Mesendoderm (in vitro differentiated cells): ENCODE measurements around the gene ZNHIT1.
"Not testable (repeated sequence)": the region's sequence is repeated elsewhere in the genome, so short reads cannot be mapped to it uniquely, and the experiment has no call there.

Experiments used
- DNase-seq: peaks from one replicate; pipeline ENCODE4 v3.0.0; 2013
- H2AK5ac ChIP-seq: 2 replicates; pipeline ENCODE4 v1.6.1; 2013; ENCODE audit warnings: low read length, inconsistent platforms
- H2BK120ac ChIP-seq: 2 replicates; pipeline ENCODE4 v1.6.1; 2013; ENCODE audit warnings: low read depth, mild to moderate bottlenecking, low read length, moderate library complexity, mixed read lengths
- H2BK15ac ChIP-seq: replicated peaks from 2 replicates; pipeline ENCODE4 v1.6.1; 2013; ENCODE audit warnings: low read depth, mild to moderate bottlenecking, moderate library complexity
- H2BK5ac ChIP-seq: 2 replicates; pipeline ENCODE4 v1.6.1; 2013; ENCODE audit warnings: low read length, inconsistent platforms
- H3K18ac ChIP-seq: 2 replicates; pipeline ENCODE4 v1.6.1; 2013; ENCODE audit warnings: mild to moderate bottlenecking, low read length, mixed read lengths
- H3K23ac ChIP-seq: one replicate; pipeline ENCODE4 v1.6.1; 2013; ENCODE audit warnings: low read length
- H3K27ac ChIP-seq: 2 replicates; pipeline ENCODE4 v1.5.1; 2013; ENCODE audit warnings: low read depth, mild to moderate bottlenecking, inconsistent platforms, low read length, moderate library complexity
- H3K27me3 ChIP-seq: 2 replicates; pipeline ENCODE4 v1.6.1; 2013; ENCODE audit warnings: low read length, control low read depth, mild to moderate bottlenecking, inconsistent platforms; ENCODE audit not compliant: insufficient read depth, poor library complexity
- H3K36me3 ChIP-seq: 2 replicates; pipeline ENCODE4 v1.6.1; 2013; ENCODE audit warnings: low read length, inconsistent platforms; ENCODE audit not compliant: control insufficient read depth, insufficient read depth
- H3K4ac ChIP-seq: one replicate; pipeline ENCODE4 v1.6.1; 2013; ENCODE audit warnings: low read depth, mild to moderate bottlenecking, low read length, moderate library complexity
- H3K4me1 ChIP-seq: 2 replicates; pipeline ENCODE4 v1.6.1; 2013; ENCODE audit warnings: low read depth, low read length, inconsistent platforms; ENCODE audit not compliant: control insufficient read depth
- H3K4me2 ChIP-seq: 2 replicates; pipeline ENCODE4 v1.6.1; 2013; ENCODE audit warnings: low read length
- H3K4me3 ChIP-seq: 2 replicates; pipeline ENCODE4 v1.5.1; 2013; ENCODE audit warnings: mild to moderate bottlenecking, low read length
- H3K56ac ChIP-seq: one replicate; pipeline ENCODE4 v1.6.1; 2013; ENCODE audit warnings: low read length
- H3K79me1 ChIP-seq: 2 replicates; pipeline ENCODE4 v1.6.1; 2013; ENCODE audit warnings: low read length, inconsistent platforms
- H3K79me2 ChIP-seq: 2 replicates; pipeline ENCODE4 v1.6.1; 2013; ENCODE audit warnings: mild to moderate bottlenecking, low read length; ENCODE audit not compliant: control insufficient read depth, insufficient read depth
- H3K9ac ChIP-seq: 2 replicates; pipeline ENCODE4 v1.6.1; 2013; ENCODE audit warnings: low read length, inconsistent platforms
- H4K5ac ChIP-seq: one replicate; pipeline ENCODE4 v1.6.1; 2013; ENCODE audit warnings: low read length
- H4K8ac ChIP-seq: one replicate; pipeline ENCODE4 v1.6.1; 2013; ENCODE audit warnings: low read depth, mild to moderate bottlenecking, control low read depth, low read length, moderate library complexity
- WGBS: extraction: QIAGEN DNeasy Blood & Tissue Kit; methylation state at CpG from one replicate; pipeline ENCODE4 v1.1.7; 2013; ENCODE audit warnings: low lambda C conversion rate, missing lambda C conversion rate; ENCODE audit not compliant: insufficient coverage; ENCODE audit errors: extremely low coverage; 5-methylcytosine and 5-hydroxymethylcytosine counted together

ZNHIT1 gene

GRCh38 chr7:101202603-101202918 is 15.4 kb upstream of the ZNHIT1 start:
- H3K27me3 ChIP-seq: no peaks in the 10 kb centered on the region
- no peak overlapping the region for H3K23ac ChIP-seq
- no peak overlapping the region for H4K5ac ChIP-seq
- H2BK120ac ChIP-seq: no peak overlapping the region
- no peak overlapping the region for H2BK15ac ChIP-seq
- no peaks in the 10 kb centered on the region for H3K79me1 ChIP-seq
- no peak overlapping the region for H4K8ac ChIP-seq
- H3K18ac ChIP-seq: no peak overlapping the region
- H3K4ac ChIP-seq: no peak overlapping the region
- no peaks in the 10 kb centered on the region for H3K4me1 ChIP-seq
- no peak for DNase-seq
- no peak overlapping the region for H3K4me3 ChIP-seq
- H3K4me2 ChIP-seq: no peak overlapping the region
- WGBS: no CpG with 5 or more reads among the region's 5 CpGs
- H3K9ac ChIP-seq: no peak overlapping the region
- H3K79me2 ChIP-seq: no peaks in the 10 kb centered on the region
- H3K27ac ChIP-seq: no peak overlapping the region
- H2AK5ac ChIP-seq: no peak overlapping the region
- H2BK5ac ChIP-seq: no peak overlapping the region
- H3K56ac ChIP-seq: no peak overlapping the region
- no peaks in the 10 kb centered on the region for H3K36me3 ChIP-seq

DNA sequence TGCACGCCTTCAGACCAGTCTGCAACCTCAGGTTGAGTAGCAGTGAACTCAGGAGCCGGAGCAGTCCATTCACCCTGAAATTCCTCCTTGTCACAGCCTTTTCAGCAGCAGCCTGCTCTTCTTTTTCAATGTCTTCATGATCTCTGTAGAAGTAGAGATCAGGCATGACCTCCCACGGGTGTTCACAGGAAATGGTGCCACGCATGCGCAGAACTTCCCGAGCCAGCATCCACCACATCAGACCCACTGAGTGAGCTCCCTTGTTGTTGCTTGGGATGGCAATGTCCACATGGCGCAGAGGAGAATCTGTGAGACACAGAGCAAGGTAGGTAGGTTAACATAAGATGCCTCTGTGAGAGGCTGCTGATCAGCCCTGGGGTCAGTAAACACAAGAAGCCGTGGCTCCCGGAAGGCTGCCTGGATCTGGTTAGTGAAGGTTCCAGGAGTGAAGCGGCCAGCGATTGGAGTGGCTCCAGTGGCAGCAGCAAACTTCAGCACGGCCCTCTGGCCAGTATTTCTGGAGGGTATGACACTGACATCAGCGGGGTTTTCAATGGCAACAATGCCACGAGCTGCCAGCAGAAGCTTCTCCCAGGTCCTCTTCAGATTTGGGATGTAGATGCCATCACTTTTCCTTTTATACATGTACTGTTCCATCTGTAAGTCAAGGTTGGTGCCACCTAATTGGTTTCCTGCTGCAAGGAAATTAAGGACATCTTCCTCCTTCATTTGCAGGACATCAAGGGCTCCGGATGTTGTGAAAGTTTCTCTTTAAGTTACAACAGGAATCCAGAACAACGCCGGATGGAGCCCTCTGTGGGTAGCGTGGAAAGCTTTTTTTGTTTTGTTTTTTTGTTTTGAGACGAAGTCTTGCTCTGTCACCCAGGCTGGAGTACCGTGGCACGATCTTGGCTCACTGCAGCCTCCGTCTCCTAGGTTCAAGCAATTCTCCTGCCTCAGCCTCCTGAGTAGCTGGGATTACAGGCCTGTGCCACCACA is 13.9 kb upstream of the ZNHIT1 start:
- H3K27ac ChIP-seq, H3K79me1 ChIP-seq, H4K8ac ChIP-seq, H3K18ac ChIP-seq, H3K4me2 ChIP-seq, H3K4me1 ChIP-seq, H3K4ac ChIP-seq, H2AK5ac ChIP-seq, H3K36me3 ChIP-seq, H3K79me2 ChIP-seq, H3K27me3 ChIP-seq, H3K9ac ChIP-seq, H2BK15ac ChIP-seq, H2BK120ac ChIP-seq, H3K23ac ChIP-seq, H2BK5ac ChIP-seq, DNase-seq, H4K5ac ChIP-seq, H3K4me3 ChIP-seq, H3K56ac ChIP-seq: not testable (repeated sequence)
- no CpG with 5 or more reads among the region's 22 CpGs for WGBS

- Histone ChIP-seq H3K27me3 (no peaks in the 10 kb centered on the region), H2BK5ac (no peak overlapping the region), H2BK120ac (no peak overlapping the region), H3K36me3 (peaks cover 1% of the 10 kb centered on the region), H3K18ac (no peak overlapping the region), H3K79me2 (no peaks in the 10 kb centered on the region), H4K5ac (no peak overlapping the region), H3K79me1 (no peaks in the 10 kb centered on the region), H3K23ac (no peak overlapping the region), H3K4ac (no peak overlapping the region), H3K56ac (no peak overlapping the region), H3K4me1 (no peaks in the 10 kb centered on the region), H3K9ac (no peak overlapping the region), H3K27ac (no peak overlapping the region), H2AK5ac (no peak overlapping the region), H3K4me3 (no peak overlapping the region), H2BK15ac (no peak overlapping the region), H3K4me2 (no peak overlapping the region), H4K8ac (no peak overlapping the region)
- WGBS: no CpG with 5 or more reads among the region's 32 CpGs
- DNase-seq: no peak
Measured at GRCh38 chr7:101205901-101206664, 11.9 kb upstream of the ZNHIT1 start.

DNA sequence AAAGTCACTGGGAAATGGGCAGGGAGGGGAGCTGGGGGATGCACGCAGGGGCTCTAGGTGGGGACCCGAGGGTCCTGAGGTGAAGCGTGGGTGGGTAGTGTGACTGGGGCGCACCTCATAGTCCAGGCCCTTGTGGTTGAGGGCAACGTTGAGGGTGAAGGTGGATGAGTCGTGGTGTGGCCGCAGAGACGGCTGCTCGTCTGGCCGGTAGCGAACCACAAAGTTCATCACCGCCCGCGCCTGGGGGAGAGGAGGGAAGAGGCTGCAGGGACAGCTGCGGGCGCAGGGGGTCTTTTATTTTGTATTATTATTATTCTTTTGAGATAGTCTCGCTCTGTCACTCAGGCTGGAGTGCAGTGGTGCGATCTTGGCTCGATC is 11.3 kb upstream of the ZNHIT1 start:
- DNase-seq: no peak
- H4K5ac ChIP-seq: no peak overlapping the region
- H3K4me3 ChIP-seq: no peak overlapping the region
- no peak overlapping the region for H3K56ac ChIP-seq
- no CpG with 5 or more reads among the region's 19 CpGs for WGBS
- H4K8ac ChIP-seq: no peak overlapping the region
- H3K27me3 ChIP-seq: no peaks in the 10 kb centered on the region
- H3K4ac ChIP-seq: no peak overlapping the region
- no peak overlapping the region for H2BK120ac ChIP-seq
- no peaks in the 10 kb centered on the region for H3K79me2 ChIP-seq
- H3K18ac ChIP-seq: no peak overlapping the region
- H2BK5ac ChIP-seq: no peak overlapping the region
- no peaks in the 10 kb centered on the region for H3K4me1 ChIP-seq
- no peak overlapping the region for H2BK15ac ChIP-seq
- H3K79me1 ChIP-seq: no peaks in the 10 kb centered on the region
- H3K36me3 ChIP-seq: peaks cover 1% of the 10 kb centered on the region
- H3K27ac ChIP-seq: no peak overlapping the region
- H2AK5ac ChIP-seq: no peak overlapping the region
- H3K4me2 ChIP-seq: no peak overlapping the region
- no peak overlapping the region for H3K9ac ChIP-seq
- no peak overlapping the region for H3K23ac ChIP-seq

DNA sequence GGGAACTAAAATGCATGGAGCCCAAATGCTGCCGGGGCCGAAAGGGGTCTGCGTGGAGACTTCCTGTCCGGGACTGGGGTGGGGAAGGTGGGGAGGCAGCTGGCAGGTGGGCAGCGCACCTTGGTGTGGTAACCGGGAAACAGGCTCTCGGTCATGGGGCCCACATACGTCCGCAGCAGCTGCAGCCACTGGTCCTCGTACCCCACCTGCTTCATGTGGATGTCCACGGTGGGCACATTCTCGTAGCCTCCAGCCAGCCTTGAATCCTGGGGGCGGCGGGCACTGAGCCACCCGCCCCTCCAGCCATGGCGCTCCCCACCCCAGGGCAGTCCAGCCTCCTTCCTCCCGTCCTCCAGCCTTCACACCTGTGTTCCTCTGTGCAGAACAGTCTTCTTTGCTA is 10.5 kb upstream of the ZNHIT1 start:
- H2BK5ac ChIP-seq: no peak overlapping the region
- H3K4me1 ChIP-seq: no peaks in the 10 kb centered on the region
- no peak overlapping the region for H3K4ac ChIP-seq
- H3K56ac ChIP-seq: no peak overlapping the region
- no peak overlapping the region for H3K4me2 ChIP-seq
- no peak overlapping the region for H3K9ac ChIP-seq
- DNase-seq: no peak
- no peaks in the 10 kb centered on the region for H3K27me3 ChIP-seq
- H3K36me3 ChIP-seq: peaks cover 1% of the 10 kb centered on the region
- H3K27ac ChIP-seq: no peak overlapping the region
- no peaks in the 10 kb centered on the region for H3K79me1 ChIP-seq
- H3K79me2 ChIP-seq: no peaks in the 10 kb centered on the region
- H3K18ac ChIP-seq: no peak overlapping the region
- H4K8ac ChIP-seq: no peak overlapping the region
- H3K23ac ChIP-seq: no peak overlapping the region
- H4K5ac ChIP-seq: no peak overlapping the region
- H3K4me3 ChIP-seq: no peak overlapping the region
- no CpG with 5 or more reads among the region's 17 CpGs for WGBS
- no peak overlapping the region for H2AK5ac ChIP-seq
- no peak overlapping the region for H2BK15ac ChIP-seq
- no peak overlapping the region for H2BK120ac ChIP-seq
